CD14-positive monocyte (primary cell): ENCODE measurements around the gene FAM171A1. TPM values are rescaled to one million over a fixed set of nuclear protein-coding genes. Genes with fewer than 3 reads are reported as not detected.

Experiments used
- DNase-seq, 3 donors: peaks; one replicate each; pipeline ENCODE4 v3.0.0-alpha.2; 2011 to 2022
- H2AFZ ChIP-seq: 2 replicates; pipeline ENCODE4 v1.6.0; 2012; ENCODE audit warnings: mild to moderate bottlenecking, low read depth, low read length, inconsistent platforms; ENCODE audit not compliant: insufficient read depth, poor library complexity, severe bottlenecking
- H3K27ac ChIP-seq, 2 donors: 1 replicate in 1 of 2; 2 replicates in 1 of 2; pipeline ENCODE4 v1.5.1; 2012 to 2013; ENCODE audit warnings: low read length in 2 of 2, control low read depth in 1 of 2, inconsistent platforms in 1 of 2, low read depth in 1 of 2, mild to moderate bottlenecking in 1 of 2
- H3K27me3 ChIP-seq, 2 donors: one replicate each; pipeline versions ENCODE4 v1.6.0 to v1.6.1; 2011 to 2013; ENCODE audit warnings: low read length in 2 of 2; ENCODE audit not compliant: control insufficient read depth in 2 of 2, insufficient read depth in 2 of 2
- H3K36me3 ChIP-seq, 2 donors: replicated peaks in 1 of 2; 1 replicate in 1 of 2; 2 replicates in 1 of 2; pipeline versions ENCODE4 v1.5.1 to v1.6.1; 2012 to 2013; ENCODE audit warnings: low read length in 2 of 2, control low read depth in 1 of 2, inconsistent platforms in 1 of 2, mild to moderate bottlenecking in 1 of 2; ENCODE audit not compliant: insufficient read depth in 2 of 2, control insufficient read depth in 1 of 2
- H3K4me1 ChIP-seq, 2 donors: 1 replicate in 1 of 2; 2 replicates in 1 of 2; pipeline versions ENCODE4 v1.5.1 to v1.6.1; 2012 to 2013; ENCODE audit warnings: low read length in 2 of 2, control low read depth in 1 of 2, inconsistent platforms in 1 of 2, mild to moderate bottlenecking in 1 of 2, moderate library complexity in 1 of 2; ENCODE audit not compliant: insufficient read depth in 2 of 2, control insufficient read depth in 1 of 2
- H3K4me2 ChIP-seq: replicated peaks from 2 replicates; pipeline ENCODE3; 2012; ENCODE audit warnings: low read length, moderate library complexity, mild to moderate bottlenecking; ENCODE audit not compliant: poor library complexity, severe bottlenecking; ENCODE audit errors: extremely low read depth
- H3K4me3 ChIP-seq, 3 experiments: fragments of 200-600 bp in 1 of 3; sonication (generic) in 1 of 3; replicated peaks in 1 of 3; 1 replicate in 2 of 3; 2 replicates in 1 of 3; pipeline ENCODE4 v1.5.1; 2011 to 2013; ENCODE audit warnings: low read length in 3 of 3, mild to moderate bottlenecking in 3 of 3, control low read depth in 2 of 3, low read depth in 2 of 3, inconsistent platforms in 1 of 3, moderate library complexity in 1 of 3
- H3K79me2 ChIP-seq: 2 replicates; pipeline ENCODE4 v1.6.0; 2012; ENCODE audit warnings: mild to moderate bottlenecking, control low read depth, inconsistent platforms, low read length, moderate library complexity; ENCODE audit not compliant: insufficient read depth
- H3K9ac ChIP-seq: 2 replicates; pipeline ENCODE4 v1.6.0; 2017; ENCODE audit warnings: low read length, mild to moderate bottlenecking; ENCODE audit not compliant: insufficient read depth, poor library complexity, severe bottlenecking
- H3K9me3 ChIP-seq, 2 donors: replicated peaks in 1 of 2; 1 replicate in 1 of 2; 2 replicates in 1 of 2; pipeline versions ENCODE4 v1.5.1 to v1.6.1; 2012 to 2013; ENCODE audit warnings: low read length in 2 of 2, control low read depth in 1 of 2; ENCODE audit not compliant: control insufficient read depth in 1 of 2, insufficient read depth in 1 of 2
- H4K20me1 ChIP-seq: 2 replicates; pipeline ENCODE4 v1.6.0; 2012; ENCODE audit warnings: mild to moderate bottlenecking, low read length, control low read depth, moderate library complexity; ENCODE audit not compliant: insufficient read depth
- H3K27ac Mint-ChIP-seq, 7 donors: one replicate each; pipeline ENCODE4 v1.8.0; 2020; ENCODE audit warnings: mild to moderate bottlenecking in 7 of 7, mixed read lengths in 7 of 7, moderate library complexity in 6 of 7, inconsistent platforms in 2 of 7
- H3K27me3 Mint-ChIP-seq, 3 donors: one replicate each; pipeline ENCODE4 v1.8.0; 2021 to 2022; ENCODE audit warnings: low read depth in 3 of 3, mild to moderate bottlenecking in 3 of 3, mixed read lengths in 3 of 3, moderate library complexity in 3 of 3, inconsistent platforms in 1 of 3
- H3K36me3 Mint-ChIP-seq, 2 donors: one replicate each; pipeline ENCODE4 v1.8.0; 2020; ENCODE audit warnings: mixed read lengths in 2 of 2, inconsistent platforms in 1 of 2, mild to moderate bottlenecking in 1 of 2
- H3K4me1 Mint-ChIP-seq: one replicate; pipeline ENCODE4 v1.8.0; 2020; ENCODE audit warnings: mild to moderate bottlenecking, mixed read lengths
- H3K4me3 Mint-ChIP-seq, 2 donors: one replicate each; pipeline ENCODE4 v1.8.0; 2020; ENCODE audit warnings: mild to moderate bottlenecking in 2 of 2, mixed read lengths in 2 of 2, moderate library complexity in 1 of 2
- H3K9me3 Mint-ChIP-seq, 7 donors: one replicate each; pipeline ENCODE4 v1.8.0; 2020 to 2022; ENCODE audit warnings: mixed read lengths in 7 of 7, mild to moderate bottlenecking in 6 of 7, moderate library complexity in 6 of 7, inconsistent platforms in 2 of 7
- CTCF ChIP-seq: fragments of 200-600 bp; IDR thresholded peaks from one replicate; pipeline ENCODE4 v1.8.0; 2022; ENCODE audit warnings: antibody characterized with exemption, mild to moderate bottlenecking
- WGBS: methylation state at CpG from one replicate; pipeline ENCODE4 v1.1.5; 2013; ENCODE audit warnings: missing lambda C conversion rate; ENCODE audit not compliant: insufficient coverage; 5-methylcytosine and 5-hydroxymethylcytosine counted together
- intact Hi-C, 2 donors: fragments of 100-400 bp; cut with micrococcal nuclease; formaldehyde crosslinking; loops; one replicate each; pipeline versions ENCODE4 v1.15.0 to v1.15.1; 2023
- polyA plus RNA-seq, 3 donors: library from polyadenylated mRNA; depleted of rRNA in 1 of 3; unstranded in 2 of 3; stranded (reverse) in 1 of 3; fragments of 300-500 nt in 2 of 3; fragments of >200 nt in 1 of 3; fragmentation: Illumina TruSeq in 2 of 3; gene quantifications; 1 replicate in 2 of 3; 2 replicates in 1 of 3; pipeline ENCODE4 v1.2.3, GENCODE V29; 2012 to 2021

Gene FAM171A1
- polyA plus RNA-seq, 3 donors: not detected

GRCh38 chr10:15322356-15322755, 48.7 kb downstream of the FAM171A1 start:
- no peaks in the 10 kb centered on the region for H3K4me1 ChIP-seq
- H3K79me2 ChIP-seq: no peaks in the 10 kb centered on the region
- intact Hi-C loops: no loop called here
- Mint-ChIP-seq H3K9me3 (peaks cover 0 to 2% (median 0%) of the 10 kb centered on the region in 7 donors), H3K27ac (no peak overlapping the region), H3K36me3 (no peaks in the 10 kb centered on the region), H3K4me1 (no peaks in the 10 kb centered on the region), H3K27me3 (peaks cover 2 to 16% (median 4%) of the 10 kb centered on the region in 3 donors), H3K4me3 (no peak overlapping the region)
- whole genome bisulfite sequencing: no CpG with 5 or more reads among the region's 2 CpGs
- DNase-seq: no peak
- H3K4me2 ChIP-seq: no peak overlapping the region
- no peaks in the 10 kb centered on the region for H3K27me3 ChIP-seq
- H4K20me1 ChIP-seq: no peaks in the 10 kb centered on the region
- H2AFZ ChIP-seq: no peak overlapping the region
- H3K4me3 ChIP-seq: no peak overlapping the region
- no peaks in the 10 kb centered on the region for H3K36me3 ChIP-seq
- no peak overlapping the region for H3K9ac ChIP-seq
- H3K27ac ChIP-seq: no peak overlapping the region
- H3K9me3 ChIP-seq: no peaks in the 10 kb centered on the region
- TF ChIP-seq CTCF: no peak

GRCh38 chr10:15321431-15322341, 49.4 kb downstream of the FAM171A1 start:
- no peak overlapping the region for H3K27ac ChIP-seq
- no peak overlapping the region for H3K9ac ChIP-seq
- no peaks in the 10 kb centered on the region for H3K79me2 ChIP-seq
- intact Hi-C loops: no loop called here
- no peak overlapping the region for H3K4me3 ChIP-seq
- H3K9me3 ChIP-seq: no peaks in the 10 kb centered on the region
- no peaks in the 10 kb centered on the region for H3K4me1 ChIP-seq
- no peaks in the 10 kb centered on the region for H3K36me3 ChIP-seq
- H3K27me3 Mint-ChIP-seq: peaks cover 4 to 14% (median 4%) of the 10 kb centered on the region in 3 donors
- H3K4me3 Mint-ChIP-seq: no peak overlapping the region
- H3K36me3 Mint-ChIP-seq: no peaks in the 10 kb centered on the region
- no peaks in the 10 kb centered on the region for H3K4me1 Mint-ChIP-seq
- no peak overlapping the region for H3K27ac Mint-ChIP-seq
- no peak overlapping the region for H3K4me2 ChIP-seq
- H3K9me3 Mint-ChIP-seq: peaks cover 0 to 2% (median 0%) of the 10 kb centered on the region in 7 donors
- no peaks in the 10 kb centered on the region for H4K20me1 ChIP-seq
- no peaks in the 10 kb centered on the region for H3K27me3 ChIP-seq
- 80% methylated on average over 3 of the region's 6 CpGs for WGBS
- no peak overlapping the region for H2AFZ ChIP-seq
- no peak for DNase-seq
- TF ChIP-seq CTCF: no peak
